Measurements from ENCODE around the gene CSHL1.
"Not testable (repeated sequence)": the region's sequence is repeated elsewhere in the genome, so short reads cannot be mapped to it uniquely, and the experiment has no call there.

DNA sequence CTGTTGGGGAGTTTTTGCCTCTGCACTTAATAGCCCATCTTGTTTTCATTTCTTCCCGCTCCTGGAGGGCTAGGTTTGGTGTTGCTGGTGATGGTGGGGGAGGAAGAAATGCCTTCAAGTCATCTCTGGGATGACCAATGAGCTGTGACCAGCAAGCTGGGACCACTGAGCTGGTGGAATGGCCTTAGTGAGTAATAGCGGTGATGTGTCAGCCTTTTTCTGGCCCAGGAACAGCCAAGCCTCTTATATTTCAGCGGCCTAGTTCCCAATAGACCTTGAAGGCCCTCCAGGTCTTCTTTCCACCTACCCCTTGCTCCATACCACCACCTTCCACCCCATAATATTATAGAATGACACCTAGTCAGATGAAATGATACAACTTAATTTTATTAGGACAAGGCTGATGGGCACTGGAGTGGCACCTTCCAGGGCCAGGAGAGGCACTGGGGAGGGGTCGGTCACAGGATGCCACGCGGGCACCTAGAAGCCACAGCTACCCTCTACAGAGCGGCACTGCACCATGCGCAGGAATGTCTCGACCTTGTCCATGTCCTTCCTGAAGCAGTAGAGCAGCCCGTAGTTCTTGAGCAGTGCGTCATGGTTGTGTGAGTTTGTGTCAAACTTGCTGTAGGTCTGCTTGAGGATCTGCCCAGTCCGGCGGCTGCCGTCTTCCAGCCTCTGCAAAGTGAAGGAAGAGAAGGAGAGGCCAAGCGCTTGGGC, 39.3 kb downstream of the CSHL1 start:
- TF ChIP-seq YY1 (IDR thresholded peaks at IDR 0.05; ENCODE audit: insufficient read depth, insufficient read length); ZNF274 (IDR thresholded peaks at IDR 0.05; ENCODE audit: low read depth, low read length): not testable (repeated sequence)
